SU-DHL-6 (cell line): ENCODE results near the gene SCARF2.
"Not testable (repeated sequence)": the region's sequence is repeated elsewhere in the genome, so short reads cannot be mapped to it uniquely, and the experiment has no call there.

Experiments
- H2AFZ ChIP-seq: fragments of 200-600 bp; sonication (generic); 2 replicates; pipeline ENCODE4 v1.6.1; 2014; ENCODE audit warnings: low read depth, mild to moderate bottlenecking, moderate library complexity, mixed read lengths, antibody characterized with exemption, low read length; ENCODE audit not compliant: severe bottlenecking
- H3F3A ChIP-seq: fragments of 200-600 bp; shearing (Covaris generic); 2 replicates; pipeline ENCODE4 v1.6.0; 2016; ENCODE audit warnings: antibody characterized with exemption, mild to moderate bottlenecking; ENCODE audit not compliant: insufficient read depth
- H3K27ac ChIP-seq: fragments of 200-600 bp; sonication (generic); 2 replicates; pipeline ENCODE4 v1.5.1; 2016; ENCODE audit warnings: low read depth, mild to moderate bottlenecking, low read length, moderate library complexity, mixed read lengths
- H3K27me3 ChIP-seq: fragments of 200-600 bp; sonication (generic), shearing (Covaris generic); 2 replicates; pipeline ENCODE4 v1.6.0; 2014; ENCODE audit warnings: mild to moderate bottlenecking, low read length
- H3K36me3 ChIP-seq: fragments of 200-600 bp; sonication (generic); 2 replicates; pipeline ENCODE4 v1.6.1; 2014; ENCODE audit warnings: mild to moderate bottlenecking, low read length, mixed read lengths
- H3K4me2 ChIP-seq: fragments of 300-600, 200-600 bp; shearing (Covaris generic), sonication (generic); 2 replicates; pipeline ENCODE4 v1.6.0; 2014; ENCODE audit warnings: low read length, low read depth, mild to moderate bottlenecking; ENCODE audit not compliant: poor library complexity, severe bottlenecking
- H3K4me3 ChIP-seq: fragments of 200-600 bp; sonication (generic); 2 replicates; pipeline ENCODE4 v1.5.1; 2014; ENCODE audit warnings: antibody characterized with exemption, low read length, mild to moderate bottlenecking, mixed read lengths; ENCODE audit not compliant: insufficient read depth, poor library complexity, severe bottlenecking
- H3K79me2 ChIP-seq: fragments of 200-600 bp; sonication (generic); 2 replicates; pipeline ENCODE4 v1.6.1; 2014; ENCODE audit warnings: mild to moderate bottlenecking, low read length, moderate library complexity; ENCODE audit not compliant: insufficient read depth
- H3K9ac ChIP-seq: fragments of 200-600 bp; sonication (generic); 2 replicates; pipeline ENCODE4 v1.7.0; 2014; ENCODE audit warnings: mild to moderate bottlenecking, low read length
- H3K9me2 ChIP-seq: fragments of 200-600 bp; sonication (generic); replicated peaks from 2 replicates; pipeline ENCODE4 v1.6.1; 2014; ENCODE audit warnings: low read length; ENCODE audit not compliant: insufficient read depth
- H3K9me3 ChIP-seq: fragments of 200-600 bp; sonication (generic); 2 replicates; pipeline ENCODE4 v1.6.1; 2014; ENCODE audit warnings: low read length, mixed read lengths; ENCODE audit not compliant: insufficient read depth
- H4K20me1 ChIP-seq: fragments of 200-600 bp; sonication (generic); 2 replicates; pipeline ENCODE4 v1.6.1; 2014; ENCODE audit warnings: low read depth, mild to moderate bottlenecking, antibody characterized with exemption, low read length, moderate library complexity, mixed read lengths
- CTCF ChIP-seq: fragments of 200-600 bp; sonication (generic); IDR thresholded peaks from one replicate; pipeline ENCODE4 v1.5.1; 2017; ENCODE audit warnings: antibody characterized with exemption, mild to moderate bottlenecking, low read length, moderate library complexity; ENCODE audit not compliant: insufficient read depth, poor library complexity, severe bottlenecking
- EZH2phosphoT487 ChIP-seq: fragments of 200-600 bp; sonication (generic), shearing (Covaris generic); conservative IDR thresholded peaks from 2 replicates; pipeline ENCODE4 v1.6.1; 2018; ENCODE audit warnings: mild to moderate bottlenecking, antibody characterized with exemption, low read length, moderate library complexity, mixed read lengths

The SCARF2 gene

DNA sequence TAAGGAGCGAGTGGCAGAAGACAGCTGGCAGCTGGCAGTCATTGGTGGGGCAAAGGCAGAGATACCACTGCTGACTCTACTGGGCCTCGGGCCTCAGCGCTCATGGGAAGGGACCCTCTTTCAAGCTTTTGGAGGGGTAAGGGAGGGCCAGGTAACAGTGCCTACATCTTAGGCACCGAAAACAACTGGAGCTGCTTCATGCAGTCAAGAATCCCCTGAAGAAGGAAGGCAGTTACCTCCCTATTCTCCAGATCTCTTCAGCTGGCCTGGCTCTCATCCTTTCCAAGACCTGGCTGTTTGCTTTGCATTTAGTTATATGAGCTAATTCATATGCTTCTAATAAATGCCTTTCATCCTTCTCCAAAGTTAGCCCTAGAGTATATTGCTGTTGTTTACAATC lies 59.5 kb downstream of the SCARF2 start:
- no peak overlapping the region for H2AFZ ChIP-seq
- no peaks in the 10 kb centered on the region for H3K9me3 ChIP-seq
- no peaks in the 10 kb centered on the region for H3K79me2 ChIP-seq
- H3K36me3 ChIP-seq = no peaks in the 10 kb centered on the region
- no peaks in the 10 kb centered on the region for H4K20me1 ChIP-seq
- no peak overlapping the region for H3K27ac ChIP-seq
- H3K4me2 ChIP-seq = no peak overlapping the region
- H3K9me2 ChIP-seq = no peaks in the 10 kb centered on the region
- no peaks in the 10 kb centered on the region for H3F3A ChIP-seq
- no peaks in the 10 kb centered on the region for H3K27me3 ChIP-seq
- no peak overlapping the region for H3K9ac ChIP-seq
- no peak overlapping the region for H3K4me3 ChIP-seq
- TF ChIP-seq EZH2phosphoT487 (no peak), CTCF (no peak)

GRCh38 chr22:20376983-20377382 lies 60.6 kb downstream of the SCARF2 start:
- not testable (repeated sequence) for H3K9me3 ChIP-seq, H3K27me3 ChIP-seq, H3K36me3 ChIP-seq, H3F3A ChIP-seq, H3K79me2 ChIP-seq, H3K4me3 ChIP-seq, H3K9me2 ChIP-seq, H4K20me1 ChIP-seq, H2AFZ ChIP-seq, H3K27ac ChIP-seq, H3K4me2 ChIP-seq, H3K9ac ChIP-seq

DNA sequence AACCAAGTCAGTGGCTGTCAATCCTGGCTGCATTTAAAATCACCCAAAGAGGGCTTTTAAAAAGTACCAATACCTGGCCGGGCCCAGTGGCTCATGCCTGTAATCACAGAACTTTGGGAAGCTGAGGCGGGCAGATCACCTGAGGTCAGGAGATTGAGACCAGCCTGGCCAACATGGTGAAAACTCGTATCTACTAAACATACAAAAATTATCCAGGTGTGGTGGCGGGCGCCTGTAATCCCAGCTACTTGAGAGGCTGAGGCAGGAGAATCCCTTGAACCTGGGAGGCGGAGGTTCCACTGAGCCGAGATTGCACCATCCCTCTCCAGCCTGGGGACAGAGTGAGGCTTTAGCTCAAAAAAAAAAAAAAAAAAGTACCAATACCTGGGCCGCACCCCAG lies 61.3 kb downstream of the SCARF2 start:
- H2AFZ ChIP-seq = not testable (repeated sequence)

More for the DNA sequence above, 61.3 kb downstream of the SCARF2 start:
- H3K4me2 ChIP-seq, H3K36me3 ChIP-seq, H3K79me2 ChIP-seq, H3K9me3 ChIP-seq, H3K27me3 ChIP-seq, H3K4me3 ChIP-seq, H3K9me2 ChIP-seq, H3K9ac ChIP-seq, H3K27ac ChIP-seq, H3F3A ChIP-seq, H4K20me1 ChIP-seq: not testable (repeated sequence)
